Measurements from ENCODE around the gene HCFC1. TPM values are rescaled to one million over a fixed set of nuclear protein-coding genes. Genes with fewer than 3 reads are reported as not detected.

Gene HCFC1
- total and polyA plus RNA-seq, 2 experiments from 2014 or later, result 12.6 to 26.4 TPM

DNA sequence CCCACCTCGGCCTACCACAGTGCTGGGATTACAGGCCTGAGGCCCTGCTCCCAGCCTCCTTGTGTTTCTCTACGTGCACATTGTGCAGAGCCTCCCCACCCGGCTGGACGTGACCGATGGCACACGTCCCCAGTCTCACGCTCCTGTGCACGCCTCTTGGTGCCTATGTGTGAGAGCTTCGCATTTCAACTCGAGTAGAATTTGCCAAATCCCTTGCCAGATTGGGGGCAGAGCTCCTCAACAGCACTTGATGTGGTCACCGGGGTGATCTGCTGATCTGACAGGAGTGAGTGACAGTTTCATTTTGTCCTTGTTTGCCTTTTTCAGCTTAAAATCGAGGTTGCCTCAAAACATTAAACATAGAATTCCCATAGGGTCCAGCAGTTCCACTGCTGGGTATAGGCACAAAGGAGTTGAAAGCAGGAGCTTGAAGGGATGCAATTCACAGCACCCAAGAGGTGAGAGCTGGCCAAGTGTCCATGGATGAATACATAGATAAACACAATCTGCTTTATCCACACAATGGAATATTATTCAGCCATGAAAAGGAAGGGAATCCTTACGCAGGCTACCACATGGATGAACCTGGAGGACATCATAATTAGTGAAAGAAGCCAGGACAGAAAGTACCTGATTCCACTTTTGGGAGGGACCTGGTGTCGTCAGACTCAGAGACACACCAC, 18.5 kb upstream of the HCFC1 start:
- H3K4me1 ChIP-seq (ENCODE audit: insufficient read depth), result no peaks in the 10 kb centered on the region
- in situ Hi-C loops (cut with MboI), result no loop called here
- H3K27me3 ChIP-seq (replicated peaks; ENCODE audit: insufficient read depth), result no peaks in the 10 kb centered on the region
- 84 to 85% methylated on average over 12 to 14 of the region's 14 CpGs for WGBS, 2 experiments (ENCODE audit: low coverage in 1 of 2, low lambda C conversion rate in 2 of 2, missing lambda C conversion rate in 2 of 2)
- no peaks in the 10 kb centered on the region for H3F3A ChIP-seq (ENCODE audit: insufficient read depth)
- DNase-seq, result no peak
- H3K9me3 ChIP-seq (ENCODE audit: low read depth), result no peaks in the 10 kb centered on the region
- H3K4me3 ChIP-seq, result no peak overlapping the region
- no peak for TF ChIP-seq EZH2 (IDR thresholded peaks at IDR 0.05; ENCODE audit: insufficient read depth, poor library complexity, severe bottlenecking)
- TF ChIP-seq EZH2phosphoT487 (IDR thresholded peaks at IDR 0.05; ENCODE audit: insufficient read depth, low read depth), result no peak
- no peaks in the 10 kb centered on the region for H3K36me3 ChIP-seq (ENCODE audit: low read depth)
- no peaks in the 10 kb centered on the region for H4K20me1 ChIP-seq (ENCODE audit: insufficient read depth)
- H3K4me2 ChIP-seq (ENCODE audit: unreplicated experiment), result no peak overlapping the region
- no peaks in the 10 kb centered on the region for H3K79me2 ChIP-seq (ENCODE audit: insufficient read depth)
- no peak overlapping the region for H2AFZ ChIP-seq
- H3K27ac ChIP-seq, result no peak overlapping the region
- no peaks in the 10 kb centered on the region for H3K9me2 ChIP-seq (ENCODE audit: insufficient read depth)
- no peak overlapping the region for H3K9ac ChIP-seq

DNA sequence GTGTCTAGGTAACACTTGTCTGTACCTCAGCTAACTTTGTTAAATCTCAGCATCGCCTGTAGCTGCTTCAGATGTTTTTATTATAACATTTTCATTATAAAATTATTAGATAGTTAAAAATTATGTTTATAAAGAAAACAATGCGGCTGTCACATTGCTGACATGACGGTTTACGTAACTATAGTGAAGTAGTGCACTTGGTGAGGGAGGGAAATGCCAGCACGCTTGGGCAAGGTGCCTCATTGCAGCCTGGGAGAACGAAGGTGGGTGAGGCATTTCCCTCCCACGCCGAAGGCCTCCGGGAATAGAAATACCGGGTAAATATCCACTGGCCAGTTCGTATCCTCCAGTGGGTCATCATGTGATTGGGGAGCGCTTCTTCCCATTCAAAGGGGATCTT, 16.9 kb upstream of the HCFC1 start:
- H3K79me2 ChIP-seq (ENCODE audit: insufficient read depth), result no peaks in the 10 kb centered on the region
- H3K4me2 ChIP-seq (ENCODE audit: unreplicated experiment), result no peak overlapping the region
- in situ Hi-C loops (cut with MboI), result no loop called here
- H3K27me3 ChIP-seq (replicated peaks; ENCODE audit: insufficient read depth), result no peaks in the 10 kb centered on the region
- no peak overlapping the region for H3K27ac ChIP-seq
- no peak for TF ChIP-seq EZH2 (IDR thresholded peaks at IDR 0.05; ENCODE audit: insufficient read depth, poor library complexity, severe bottlenecking)
- no peak for TF ChIP-seq EZH2phosphoT487 (IDR thresholded peaks at IDR 0.05; ENCODE audit: insufficient read depth, low read depth)
- no peaks in the 10 kb centered on the region for H3F3A ChIP-seq (ENCODE audit: insufficient read depth)
- no peaks in the 10 kb centered on the region for H3K9me2 ChIP-seq (ENCODE audit: insufficient read depth)
- no peak overlapping the region for H2AFZ ChIP-seq
- no peaks in the 10 kb centered on the region for H3K4me1 ChIP-seq (ENCODE audit: insufficient read depth)
- H3K36me3 ChIP-seq (ENCODE audit: low read depth), result no peaks in the 10 kb centered on the region
- DNase-seq, result no peak
- H3K4me3 ChIP-seq, result no peak overlapping the region
- 75 to 81% methylated on average over 9 to 12 of the region's 12 CpGs for WGBS, 2 experiments (ENCODE audit: low coverage in 1 of 2, low lambda C conversion rate in 2 of 2, missing lambda C conversion rate in 2 of 2)
- H3K9me3 ChIP-seq (ENCODE audit: low read depth), result no peaks in the 10 kb centered on the region
- H3K9ac ChIP-seq, result no peak overlapping the region
- no peaks in the 10 kb centered on the region for H4K20me1 ChIP-seq (ENCODE audit: insufficient read depth)

DNA sequence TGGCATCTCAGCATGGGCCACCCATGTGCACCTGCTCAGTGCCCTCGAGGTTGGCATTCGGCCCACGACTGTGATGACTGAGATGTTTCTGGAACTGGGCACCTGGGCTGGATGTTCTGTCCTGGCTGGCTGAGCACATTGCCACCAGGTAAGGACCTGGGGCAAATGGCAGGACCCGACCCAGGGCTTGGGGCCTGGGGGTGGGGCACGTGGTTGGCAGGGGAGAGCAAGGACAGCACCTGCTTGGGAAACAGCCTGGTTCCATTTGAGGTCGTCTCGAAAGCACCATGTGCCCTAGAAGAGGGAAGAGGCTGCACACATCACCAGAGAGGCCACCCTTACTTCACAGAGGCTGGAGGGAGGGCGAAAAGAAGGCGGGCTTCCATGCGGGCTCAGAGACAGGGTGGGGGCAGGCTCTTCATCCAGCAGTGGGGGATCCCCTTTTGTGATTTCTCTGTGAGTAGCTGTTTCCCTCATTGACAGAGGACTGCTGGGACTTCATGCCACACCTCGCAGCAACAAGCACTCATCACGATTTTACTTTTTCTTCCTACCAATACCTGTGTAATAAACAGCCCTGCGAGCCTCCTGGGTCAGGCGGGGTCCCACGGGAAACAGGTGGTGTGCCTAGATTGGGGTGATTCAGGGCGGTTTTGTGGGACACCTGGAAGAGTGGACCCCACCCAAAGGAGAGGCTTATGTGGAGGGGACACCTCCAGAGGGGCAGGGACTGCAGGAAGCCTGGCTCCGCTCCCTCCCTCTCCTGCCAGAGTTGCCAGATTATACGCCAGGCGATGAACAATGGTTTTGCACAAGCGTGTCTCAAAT, 12.9 kb upstream of the HCFC1 start:
- no peaks in the 10 kb centered on the region for H3K27me3 ChIP-seq (replicated peaks; ENCODE audit: insufficient read depth)
- no peaks in the 10 kb centered on the region for H3K9me3 ChIP-seq (ENCODE audit: low read depth)
- WGBS, 2 experiments (ENCODE audit: low coverage in 1 of 2, low lambda C conversion rate in 2 of 2, missing lambda C conversion rate in 2 of 2), result 89 to 93% methylated on average over 13 to 20 of the region's 20 CpGs
- no peak for DNase-seq
- no peak overlapping the region for H3K4me2 ChIP-seq (ENCODE audit: unreplicated experiment)
- no peaks in the 10 kb centered on the region for H3K79me2 ChIP-seq (ENCODE audit: insufficient read depth)
- no peak overlapping the region for H3K9ac ChIP-seq
- no peak overlapping the region for H3K4me3 ChIP-seq
- H3K9me2 ChIP-seq (ENCODE audit: insufficient read depth), result no peaks in the 10 kb centered on the region
- in situ Hi-C loops (cut with MboI), result no loop called here
- no peak overlapping the region for H2AFZ ChIP-seq
- no peak for TF ChIP-seq EZH2phosphoT487 (IDR thresholded peaks at IDR 0.05; ENCODE audit: insufficient read depth, low read depth)
- TF ChIP-seq EZH2 (IDR thresholded peaks at IDR 0.05; ENCODE audit: insufficient read depth, poor library complexity, severe bottlenecking), result no peak
- H3K4me1 ChIP-seq (ENCODE audit: insufficient read depth), result no peaks in the 10 kb centered on the region
- H3F3A ChIP-seq (ENCODE audit: insufficient read depth), result no peaks in the 10 kb centered on the region
- H3K27ac ChIP-seq, result no peak overlapping the region
- H4K20me1 ChIP-seq (ENCODE audit: insufficient read depth), result no peaks in the 10 kb centered on the region
- H3K36me3 ChIP-seq (ENCODE audit: low read depth), result no peaks in the 10 kb centered on the region

DNA sequence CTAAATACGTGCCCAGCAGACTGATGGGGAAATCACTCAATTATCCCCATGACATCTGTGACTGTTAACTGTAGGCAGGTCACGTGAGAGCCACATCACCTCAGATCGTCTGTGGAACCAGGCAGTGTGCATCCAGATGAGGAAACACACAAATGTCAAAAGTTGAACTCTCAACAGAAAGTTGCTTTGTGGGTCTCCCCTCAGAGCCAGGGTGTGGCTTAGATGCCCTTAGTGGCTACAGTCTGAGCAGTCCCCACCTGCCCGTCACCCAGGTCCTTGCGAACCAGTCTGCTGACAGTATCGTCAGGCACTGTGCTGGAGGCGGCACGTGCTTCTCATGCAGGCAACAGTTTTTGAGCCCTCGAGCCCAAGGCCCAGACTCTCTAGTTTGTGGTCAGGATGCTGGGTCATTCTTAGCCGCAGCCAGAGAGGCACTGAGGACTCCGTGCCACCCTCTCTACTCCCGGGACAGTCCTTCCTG, 11.7 kb upstream of the HCFC1 start:
- Histone ChIP-seq H3K79me2 (ENCODE audit: insufficient read depth) (no peaks in the 10 kb centered on the region), H3K9me2 (ENCODE audit: insufficient read depth) (no peaks in the 10 kb centered on the region), H3K4me3 (no peak overlapping the region), H3K27me3 (replicated peaks; ENCODE audit: insufficient read depth) (no peaks in the 10 kb centered on the region), H3F3A (ENCODE audit: insufficient read depth) (no peaks in the 10 kb centered on the region), H3K4me1 (ENCODE audit: insufficient read depth) (no peaks in the 10 kb centered on the region), H4K20me1 (ENCODE audit: insufficient read depth) (no peaks in the 10 kb centered on the region), H3K9me3 (ENCODE audit: low read depth) (no peaks in the 10 kb centered on the region), H3K27ac (no peak overlapping the region), H3K4me2 (ENCODE audit: unreplicated experiment) (no peak overlapping the region), H2AFZ (no peak overlapping the region), H3K36me3 (ENCODE audit: low read depth) (no peaks in the 10 kb centered on the region), H3K9ac (no peak overlapping the region)
- DNase-seq, result no peak
- WGBS, 2 experiments (ENCODE audit: low coverage in 1 of 2, low lambda C conversion rate in 2 of 2, missing lambda C conversion rate in 2 of 2), result 81 to 82% methylated on average over 8 to 12 of the region's 12 CpGs
- in situ Hi-C loops (cut with MboI), result no loop called here
- TF ChIP-seq EZH2phosphoT487 (IDR thresholded peaks at IDR 0.05; ENCODE audit: insufficient read depth, low read depth) (no peak), EZH2 (IDR thresholded peaks at IDR 0.05; ENCODE audit: insufficient read depth, poor library complexity, severe bottlenecking) (no peak)
